T-cell (primary cell): Measurements from ENCODE around the gene TUBB8B. TPM values are rescaled to one million over a fixed set of nuclear protein-coding genes. Genes with fewer than 3 reads are reported as not detected.
"Not testable (repeated sequence)": the region's sequence is repeated elsewhere in the genome, so short reads cannot be mapped to it uniquely, and the experiment has no call there.

Experiments
- ATAC-seq, 4 experiments: fragments of 200-7000 bp in 3 of 4; fragments of 150-1000 bp in 1 of 4; cut with Tn5 transposase; replicated peaks in 1 of 4; 1 replicate in 3 of 4; 2 replicates in 1 of 4; pipeline ENCODE4 v1.10.0; 2021; ENCODE audit warnings: moderate library complexity in 3 of 4, mild to moderate bottlenecking in 2 of 4, moderate number of reproducible peaks in 1 of 4
- CTCF ChIA-PET, 2 donors: fragments of 300-600 bp; sonication (Branson Sonifier 250); formaldehyde crosslinking; loops; one replicate each; lab custom pipeline; 2022; ENCODE audit warnings: antibody characterized with exemption in 2 of 2; lab: Charles Lee
- POLR2A ChIA-PET, 2 donors: fragments of 300-600 bp; sonication (Branson Sonifier 250); formaldehyde crosslinking; loops; one replicate each; lab custom pipeline; 2022; ENCODE audit warnings: antibody characterized with exemption in 2 of 2; lab: Charles Lee
- DNase-seq, 35 experiments: peaks; one replicate each; pipeline versions ENCODE4 v3.0.0 to v3.0.0-alpha.2; 2013 to 2023
- H3K27ac ChIP-seq: one replicate; pipeline ENCODE4 v1.5.1; 2013; ENCODE audit warnings: low read length
- H3K27me3 ChIP-seq, 2 experiments: replicated peaks in 1 of 2; 1 replicate in 1 of 2; 2 replicates in 1 of 2; pipeline versions ENCODE4 v1.6.1 to v1.7.0; 2013; ENCODE audit warnings: low read length in 1 of 2, mixed read lengths in 1 of 2; ENCODE audit not compliant: control insufficient read depth in 2 of 2, insufficient read depth in 2 of 2; ENCODE audit errors: extremely low read depth in 1 of 2
- H3K36me3 ChIP-seq, 2 donors: 1 replicate in 1 of 2; 2 replicates in 1 of 2; pipeline versions ENCODE4 v1.6.1 to v1.7.0; 2013; ENCODE audit warnings: low read length in 1 of 2; ENCODE audit not compliant: control insufficient read depth in 2 of 2, insufficient read depth in 1 of 2; ENCODE audit errors: extremely low read depth in 1 of 2
- H3K4me1 ChIP-seq, 2 experiments: 1 replicate in 1 of 2; 2 replicates in 1 of 2; pipeline versions ENCODE4 v1.6.1 to v1.7.0; 2013; ENCODE audit warnings: low read length in 2 of 2, mixed read lengths in 1 of 2; ENCODE audit not compliant: insufficient read depth in 2 of 2, control insufficient read depth in 1 of 2; ENCODE audit errors: extremely low read depth in 1 of 2
- H3K4me3 ChIP-seq, 2 donors: 1 replicate in 1 of 2; 2 replicates in 1 of 2; pipeline versions ENCODE4 v1.5.1 to v1.7.0; 2013; ENCODE audit warnings: mild to moderate bottlenecking in 2 of 2, low read length in 1 of 2, moderate library complexity in 1 of 2; ENCODE audit not compliant: control insufficient read depth in 1 of 2; ENCODE audit errors: extremely low read depth in 1 of 2
- H3K9me3 ChIP-seq: 2 replicates; pipeline ENCODE4 v1.7.0; 2013
- H3K27ac Mint-ChIP-seq, 2 donors: one replicate each; pipeline ENCODE4 v1.8.0; 2020 to 2021; ENCODE audit warnings: mild to moderate bottlenecking in 2 of 2, mixed read lengths in 2 of 2
- H3K27me3 Mint-ChIP-seq, 2 donors: one replicate each; pipeline ENCODE4 v1.8.0; 2021 to 2022; ENCODE audit warnings: mixed read lengths in 2 of 2
- H3K36me3 Mint-ChIP-seq: one replicate; pipeline ENCODE4 v1.8.0; 2021; ENCODE audit warnings: mixed read lengths
- H3K4me1 Mint-ChIP-seq, 3 donors: one replicate each; pipeline ENCODE4 v1.8.0; 2020 to 2022; ENCODE audit warnings: mixed read lengths in 3 of 3, mild to moderate bottlenecking in 1 of 3
- H3K4me3 Mint-ChIP-seq, 3 donors: one replicate each; pipeline ENCODE4 v1.8.0; 2020 to 2022; ENCODE audit warnings: mild to moderate bottlenecking in 3 of 3, mixed read lengths in 3 of 3, moderate library complexity in 3 of 3
- H3K9me3 Mint-ChIP-seq, 3 donors: one replicate each; pipeline ENCODE4 v1.8.0; 2020 to 2022; ENCODE audit warnings: mixed read lengths in 3 of 3
- WGBS: methylation state at CpG from one replicate; pipeline ENCODE4 v1.1.5; 2013; ENCODE audit warnings: missing lambda C conversion rate; ENCODE audit not compliant: insufficient coverage; 5-methylcytosine and 5-hydroxymethylcytosine counted together
- total RNA-seq, 35 experiments: library from RNA in 6 of 35; stranded (reverse) in 6 of 35; fragments of 120-200 nt in 1 of 35; gene quantifications; one replicate each; pipeline versions ENCODE4 v1.2.1 to v1.2.4 and lab custom pipeline; 2013 to 2026

TUBB8B gene
- total RNA-seq, 5 donors from 2014 or later (not counting 1 experiment from before 2014, with no cell fraction given), result not detected

- not testable (repeated sequence) for H3K9me3 Mint-ChIP-seq, H3K4me1 ChIP-seq, H3K4me1 Mint-ChIP-seq
Observed at GRCh38 chr18:80202-80601, 30.8 kb upstream of the TUBB8B start.

DNA sequence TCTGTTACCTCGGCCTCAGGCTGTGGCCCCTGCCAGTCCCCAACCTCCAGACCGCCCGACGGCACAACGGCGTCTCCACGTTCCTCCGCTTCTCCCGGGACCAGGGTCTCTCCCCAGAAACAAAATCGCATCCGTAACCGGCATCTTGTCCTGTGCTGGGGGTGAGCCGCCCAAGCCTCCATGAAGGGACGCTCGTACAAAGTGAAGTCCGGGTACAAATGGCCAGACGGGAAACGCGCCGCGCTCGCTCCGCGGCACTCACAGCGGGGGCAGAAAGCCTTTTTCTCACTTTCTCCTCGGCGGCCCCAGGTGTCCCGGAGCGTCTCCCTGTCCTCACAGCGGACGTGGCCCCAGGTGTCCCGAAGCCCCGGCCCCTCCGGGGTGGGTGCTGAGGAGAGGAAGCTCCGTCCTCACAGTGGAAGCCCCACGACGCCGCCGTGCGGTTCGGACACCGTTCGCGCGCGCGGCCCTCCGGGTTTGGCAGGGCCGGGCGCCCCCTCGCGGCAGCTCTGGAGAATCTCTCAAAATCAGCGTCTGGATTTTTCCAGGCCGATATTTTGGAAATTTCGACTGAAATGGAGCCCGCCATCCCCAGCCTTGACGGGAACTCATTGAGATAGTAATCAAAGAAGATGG, 26.2 kb upstream of the TUBB8B start:
- H3K27ac ChIP-seq, H3K36me3 Mint-ChIP-seq, CTCF ChIA-PET, H3K27ac Mint-ChIP-seq, H3K4me1 ChIP-seq, H3K4me3 ChIP-seq, H3K9me3 Mint-ChIP-seq, POLR2A ChIA-PET, H3K27me3 Mint-ChIP-seq, H3K9me3 ChIP-seq, H3K27me3 ChIP-seq, H3K4me3 Mint-ChIP-seq, ATAC-seq, DNase-seq, H3K36me3 ChIP-seq, H3K4me1 Mint-ChIP-seq: not testable (repeated sequence)
- WGBS, result 71% methylated on average over 28 of the region's 57 CpGs

More at GRCh38 chr18:80202-80601, 30.8 kb upstream of the TUBB8B start:
- H3K36me3 Mint-ChIP-seq, H3K36me3 ChIP-seq, CTCF ChIA-PET, H3K27me3 ChIP-seq, ATAC-seq, H3K4me3 Mint-ChIP-seq, H3K9me3 ChIP-seq, H3K4me3 ChIP-seq, H3K27ac ChIP-seq, DNase-seq, H3K27ac Mint-ChIP-seq, POLR2A ChIA-PET: not testable (repeated sequence)
- peaks cover 4 to 15% of the 10 kb centered on the region in 2 donors for H3K27me3 Mint-ChIP-seq
- 38% methylated on average over 1 of the region's 6 CpGs for WGBS

DNA sequence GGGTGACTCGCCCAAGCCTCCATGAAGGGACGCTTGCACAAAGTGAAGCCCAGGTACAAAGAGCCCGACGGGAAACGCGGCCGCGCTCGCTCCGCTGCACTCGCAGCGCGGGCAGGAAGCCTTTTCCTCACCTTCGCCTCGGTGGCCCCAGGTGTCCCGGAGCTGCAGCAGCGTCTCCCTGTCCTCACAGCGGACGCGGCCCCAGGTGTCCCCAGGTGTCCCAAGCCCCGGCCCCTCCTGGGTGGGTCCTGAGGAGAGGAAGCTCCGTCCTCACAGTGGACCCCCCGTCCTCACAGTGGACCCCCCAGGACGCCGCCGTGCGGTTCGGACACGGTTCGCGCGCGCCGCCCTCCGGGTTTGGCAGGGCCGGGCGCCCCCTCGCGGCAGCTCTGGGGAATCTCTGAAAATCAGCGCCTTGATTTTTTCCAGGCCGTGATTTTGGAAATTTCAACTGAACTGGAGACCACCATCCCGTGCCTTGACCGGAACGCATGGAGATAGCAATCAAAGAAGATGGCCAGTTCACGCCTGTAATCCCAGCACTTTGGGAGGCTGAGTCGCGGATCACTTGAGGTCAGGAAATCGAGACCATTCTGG, 23.9 kb upstream of the TUBB8B start:
- CTCF ChIA-PET, H3K36me3 ChIP-seq, H3K9me3 Mint-ChIP-seq, POLR2A ChIA-PET, H3K27ac Mint-ChIP-seq, H3K4me1 Mint-ChIP-seq, H3K4me3 Mint-ChIP-seq, H3K27ac ChIP-seq, H3K4me3 ChIP-seq, H3K36me3 Mint-ChIP-seq, H3K4me1 ChIP-seq, H3K9me3 ChIP-seq: not testable (repeated sequence)
- peaks cover 9 to 15% of the 10 kb centered on the region in 2 donors for H3K27me3 Mint-ChIP-seq
- peaks cover 0 to 11% of the 10 kb centered on the region in 2 experiments for H3K27me3 ChIP-seq
- ATAC-seq, result peak in 1 of 4 experiments; percentile 59
- WGBS, result 64% methylated on average over 20 of the region's 48 CpGs
- peak in 1 of 35 experiments; percentile 6 for DNase-seq

DNA sequence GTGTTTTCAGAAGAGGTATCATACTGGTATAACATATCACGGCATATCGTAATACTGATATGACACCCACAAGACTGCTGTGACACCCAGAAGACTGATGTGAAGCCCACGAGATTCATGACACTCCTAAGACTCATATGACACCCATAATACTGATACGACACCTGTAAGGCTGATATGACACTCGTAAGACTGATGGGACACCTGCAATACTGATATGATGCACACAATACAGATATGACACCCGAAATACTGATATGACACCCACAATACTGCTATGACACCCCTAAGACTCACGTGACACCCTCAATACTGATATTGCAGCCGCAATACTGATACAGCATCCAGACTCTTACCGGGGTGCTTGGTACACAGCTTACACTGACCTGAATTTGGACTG, 18.3 kb upstream of the TUBB8B start:
- H3K4me3 Mint-ChIP-seq, H3K4me3 ChIP-seq, H3K27ac ChIP-seq, H3K36me3 Mint-ChIP-seq, H3K4me1 ChIP-seq, CTCF ChIA-PET, H3K36me3 ChIP-seq, POLR2A ChIA-PET, H3K9me3 ChIP-seq, H3K27ac Mint-ChIP-seq, ATAC-seq, H3K9me3 Mint-ChIP-seq, H3K4me1 Mint-ChIP-seq, DNase-seq: not testable (repeated sequence)
- WGBS, result 31% methylated on average over 3 of the region's 9 CpGs
- peaks cover 0 to 25% of the 10 kb centered on the region in 2 experiments for H3K27me3 ChIP-seq
- peaks cover 29% of the 10 kb centered on the region in 2 donors for H3K27me3 Mint-ChIP-seq

- POLR2A ChIA-PET, H3K4me1 Mint-ChIP-seq, H3K36me3 Mint-ChIP-seq, H3K9me3 Mint-ChIP-seq, H3K4me3 Mint-ChIP-seq, H3K36me3 ChIP-seq, ATAC-seq, H3K4me1 ChIP-seq, DNase-seq, H3K9me3 ChIP-seq, H3K4me3 ChIP-seq, CTCF ChIA-PET, H3K27ac ChIP-seq: not testable (repeated sequence)
- Mint-ChIP-seq H3K27ac (peak overlapping the region in 1 of 2 donors; percentile 20), H3K27me3 (peaks cover 33 to 36% of the 10 kb centered on the region in 2 donors)
- 94% methylated on average over 4 of the region's 5 CpGs for WGBS
- H3K27me3 ChIP-seq, result peaks cover 0 to 21% of the 10 kb centered on the region in 2 experiments
Observed at GRCh38 chr18:64279-64678, 14.9 kb upstream of the TUBB8B start.

GRCh38 chr18:63656-64055, 14.2 kb upstream of the TUBB8B start:
- H3K4me3 ChIP-seq, H3K36me3 ChIP-seq, H3K4me1 Mint-ChIP-seq, H3K9me3 Mint-ChIP-seq, H3K4me3 Mint-ChIP-seq, H3K4me1 ChIP-seq, ATAC-seq, H3K27ac Mint-ChIP-seq, H3K27ac ChIP-seq, POLR2A ChIA-PET, H3K36me3 Mint-ChIP-seq, CTCF ChIA-PET, H3K9me3 ChIP-seq: not testable (repeated sequence)
- H3K27me3 Mint-ChIP-seq, result peaks cover 27 to 33% of the 10 kb centered on the region in 2 donors
- H3K27me3 ChIP-seq, result peaks cover 0 to 17% of the 10 kb centered on the region in 2 experiments
- peak in 1 of 35 experiments; percentile 49 for DNase-seq
- WGBS, result 96% methylated on average over 2 of the region's 2 CpGs
